Activated naive CD4-positive, alpha-beta T cell treated with anti-CD3 and anti-CD28 coated beads, Interleukin-2, amount 10 ng/mL, durations not matched to agents 7 days and 5 days (primary cell): ENCODE data around the gene LIME1.

Source experiments
- CTCF ChIA-PET: fragments of 350-600 bp; sonication (Branson Sonifier 250); formaldehyde crosslinking; loops from one replicate; lab custom pipeline; 2021; ENCODE audit warnings: antibody characterized with exemption; lab: Charles Lee
- DNase-seq: peaks from one replicate; pipeline ENCODE4 v3.0.0-alpha.2; 2020
- H3K27ac Mint-ChIP-seq: one replicate; pipeline ENCODE4 v1.8.0; 2021; ENCODE audit warnings: mild to moderate bottlenecking, moderate library complexity, mixed read lengths
- H3K27me3 Mint-ChIP-seq: one replicate; pipeline ENCODE4 v1.8.0; 2021; ENCODE audit warnings: mild to moderate bottlenecking, mixed read lengths
- H3K36me3 Mint-ChIP-seq: one replicate; pipeline ENCODE4 v1.8.0; 2021; ENCODE audit warnings: mixed read lengths
- H3K4me1 Mint-ChIP-seq: one replicate; pipeline ENCODE4 v1.8.0; 2021; ENCODE audit warnings: mixed read lengths
- H3K4me3 Mint-ChIP-seq: one replicate; pipeline ENCODE4 v1.8.0; 2021; ENCODE audit warnings: mild to moderate bottlenecking, moderate library complexity, mixed read lengths
- H3K9me3 Mint-ChIP-seq: one replicate; pipeline ENCODE4 v1.8.0; 2021; ENCODE audit warnings: mixed read lengths

The LIME1 gene

GRCh38 chr20:63744158-63744557, 7.7 kb downstream of the LIME1 start:
- H3K36me3 Mint-ChIP-seq = peaks cover 5% of the 10 kb centered on the region
- CTCF ChIA-PET = no interaction called here
- H3K27me3 Mint-ChIP-seq = no peaks in the 10 kb centered on the region
- no peak overlapping the region for H3K4me3 Mint-ChIP-seq
- DNase-seq = no peak
- H3K27ac Mint-ChIP-seq = no peak overlapping the region
- H3K4me1 Mint-ChIP-seq = peaks cover 6% of the 10 kb centered on the region
- H3K9me3 Mint-ChIP-seq = no peaks in the 10 kb centered on the region

DNA sequence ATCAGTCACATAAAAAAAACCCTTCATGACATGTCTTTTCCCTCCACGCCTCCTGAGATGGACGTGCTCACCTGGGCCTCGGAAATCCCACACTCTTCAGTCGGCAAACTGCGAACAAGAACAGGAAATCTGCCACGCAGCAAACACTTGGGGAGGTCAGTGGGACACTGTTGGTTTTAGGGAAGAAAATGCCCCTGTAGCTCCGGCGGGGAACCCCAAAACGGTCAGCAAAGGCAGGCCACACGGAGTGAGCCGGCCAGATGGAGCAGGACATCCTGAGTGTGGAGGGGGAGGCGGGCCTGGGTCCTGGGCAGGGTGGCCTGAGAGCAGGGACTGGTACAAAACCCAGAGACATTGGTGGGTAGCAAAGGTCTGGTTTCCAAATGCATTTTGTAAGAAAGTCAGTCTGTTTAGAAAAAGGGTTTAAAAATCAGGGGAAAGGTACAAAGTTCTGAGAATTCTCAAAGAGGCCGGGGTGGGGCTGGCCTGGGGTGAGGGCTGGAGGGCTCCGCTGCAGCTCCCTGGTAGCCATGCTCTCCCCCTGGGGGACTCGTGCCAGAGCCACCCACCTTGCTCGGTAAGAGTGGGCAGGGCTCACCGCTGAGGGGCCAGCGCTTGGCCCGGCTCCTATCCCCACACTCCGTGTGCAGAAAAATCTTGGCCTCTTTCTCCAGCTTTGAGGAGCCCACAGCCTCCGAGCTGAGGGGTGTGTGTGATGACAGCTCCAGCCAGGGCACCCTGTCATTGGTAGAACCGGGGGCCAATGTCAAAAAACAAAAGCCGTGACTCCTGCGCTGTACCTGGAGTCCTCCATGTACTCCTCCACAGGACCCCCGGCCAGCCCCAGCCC, 8.3 kb downstream of the LIME1 start:
- no peak overlapping the region for H3K27ac Mint-ChIP-seq
- no peak overlapping the region for H3K4me3 Mint-ChIP-seq
- no peak for DNase-seq
- CTCF ChIA-PET = no interaction called here
- no peaks in the 10 kb centered on the region for H3K27me3 Mint-ChIP-seq
- no peaks in the 10 kb centered on the region for H3K9me3 Mint-ChIP-seq
- peaks cover 9% of the 10 kb centered on the region for H3K4me1 Mint-ChIP-seq
- H3K36me3 Mint-ChIP-seq = peaks cover 5% of the 10 kb centered on the region

GRCh38 chr20:63745424-63745805, 9.0 kb downstream of the LIME1 start:
- no peak for DNase-seq
- CTCF ChIA-PET = no interaction called here
- Mint-ChIP-seq H3K36me3 (peaks cover 5% of the 10 kb centered on the region), H3K4me1 (peaks cover 13% of the 10 kb centered on the region), H3K27ac (no peak overlapping the region), H3K9me3 (no peaks in the 10 kb centered on the region), H3K27me3 (no peaks in the 10 kb centered on the region), H3K4me3 (no peak overlapping the region)

DNA sequence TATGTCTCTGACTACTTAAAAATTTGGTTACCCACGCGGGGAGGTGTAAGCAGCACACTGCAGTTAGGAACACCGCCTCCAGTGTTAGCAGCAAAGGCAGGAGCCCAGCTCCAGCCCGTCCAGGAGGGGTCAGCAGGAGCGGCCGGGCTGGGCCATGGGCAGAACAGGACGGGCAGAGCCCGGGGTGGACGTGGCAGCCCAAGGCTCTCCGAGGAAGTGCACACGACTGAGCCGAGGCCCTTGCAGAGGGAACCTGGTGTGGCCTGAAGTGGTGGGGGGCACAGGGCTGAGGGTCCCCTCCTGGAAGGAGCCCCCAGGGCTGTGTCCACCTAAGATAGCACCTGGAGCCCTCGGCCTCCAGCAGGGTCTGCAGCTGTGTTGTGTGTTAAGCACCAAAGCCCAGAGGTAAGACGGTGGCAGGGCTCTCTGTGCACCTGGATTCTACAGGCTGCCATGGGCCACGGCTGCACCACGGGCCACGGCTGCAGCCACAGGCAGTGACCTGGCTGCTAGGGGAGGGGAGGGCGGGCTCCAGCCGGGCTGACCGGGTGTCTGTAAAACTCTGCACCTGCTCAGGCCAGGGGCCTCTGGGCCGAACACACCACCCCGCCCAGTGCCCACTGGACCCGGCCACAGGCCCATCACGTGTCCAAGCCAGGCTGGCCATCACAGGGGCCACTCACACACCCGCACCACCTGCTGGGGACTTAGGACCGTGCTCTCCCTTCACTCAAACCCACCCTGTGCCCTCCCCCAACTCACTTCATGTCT, 9.7 kb downstream of the LIME1 start:
- H3K27me3 Mint-ChIP-seq = no peaks in the 10 kb centered on the region
- H3K4me3 Mint-ChIP-seq = no peak overlapping the region
- H3K9me3 Mint-ChIP-seq = no peaks in the 10 kb centered on the region
- no peak for DNase-seq
- peak overlapping the region; percentile 28 for H3K27ac Mint-ChIP-seq
- CTCF ChIA-PET = no interaction called here
- H3K4me1 Mint-ChIP-seq = peaks cover 20% of the 10 kb centered on the region
- H3K36me3 Mint-ChIP-seq = peaks cover 5% of the 10 kb centered on the region

DNA sequence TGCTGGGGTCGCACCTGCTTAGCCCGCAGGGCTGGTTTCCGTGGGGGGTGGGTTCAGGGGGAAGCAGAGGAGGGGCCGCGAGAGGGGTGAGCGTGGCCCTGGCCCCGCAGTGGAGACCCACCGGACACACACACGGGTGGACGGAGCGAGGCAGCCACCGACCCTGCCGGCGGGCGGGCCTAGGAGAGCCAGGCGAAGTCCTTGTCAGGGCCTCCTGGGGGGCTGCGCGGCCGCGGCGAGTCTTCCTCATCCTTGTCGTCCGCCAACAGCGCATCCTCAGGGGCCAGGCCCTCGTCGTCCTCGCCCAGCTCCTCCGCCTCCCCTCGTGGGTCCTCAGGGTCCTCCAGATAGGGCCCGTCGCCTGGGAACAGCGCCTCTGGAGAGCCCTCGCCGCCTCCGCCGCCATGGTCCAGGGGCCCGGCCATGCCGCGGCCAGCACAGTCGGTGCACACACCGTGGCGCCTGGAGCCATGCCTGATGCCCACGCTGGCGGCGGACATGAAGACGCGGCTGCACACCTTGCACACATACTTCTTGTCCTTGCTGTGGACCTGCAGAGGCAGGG, 10.4 kb downstream of the LIME1 start:
- no peak overlapping the region for H3K4me3 Mint-ChIP-seq
- no peaks in the 10 kb centered on the region for H3K9me3 Mint-ChIP-seq
- H3K27me3 Mint-ChIP-seq = no peaks in the 10 kb centered on the region
- no peak overlapping the region for H3K27ac Mint-ChIP-seq
- no peak for DNase-seq
- peaks cover 5% of the 10 kb centered on the region for H3K36me3 Mint-ChIP-seq
- CTCF ChIA-PET = no interaction called here
- peaks cover 22% of the 10 kb centered on the region for H3K4me1 Mint-ChIP-seq

- peaks cover 5% of the 10 kb centered on the region for H3K36me3 Mint-ChIP-seq
These were observed 11.2 kb downstream of the LIME1 start for GRCh38 chr20:63747622-63748069.

DNA sequence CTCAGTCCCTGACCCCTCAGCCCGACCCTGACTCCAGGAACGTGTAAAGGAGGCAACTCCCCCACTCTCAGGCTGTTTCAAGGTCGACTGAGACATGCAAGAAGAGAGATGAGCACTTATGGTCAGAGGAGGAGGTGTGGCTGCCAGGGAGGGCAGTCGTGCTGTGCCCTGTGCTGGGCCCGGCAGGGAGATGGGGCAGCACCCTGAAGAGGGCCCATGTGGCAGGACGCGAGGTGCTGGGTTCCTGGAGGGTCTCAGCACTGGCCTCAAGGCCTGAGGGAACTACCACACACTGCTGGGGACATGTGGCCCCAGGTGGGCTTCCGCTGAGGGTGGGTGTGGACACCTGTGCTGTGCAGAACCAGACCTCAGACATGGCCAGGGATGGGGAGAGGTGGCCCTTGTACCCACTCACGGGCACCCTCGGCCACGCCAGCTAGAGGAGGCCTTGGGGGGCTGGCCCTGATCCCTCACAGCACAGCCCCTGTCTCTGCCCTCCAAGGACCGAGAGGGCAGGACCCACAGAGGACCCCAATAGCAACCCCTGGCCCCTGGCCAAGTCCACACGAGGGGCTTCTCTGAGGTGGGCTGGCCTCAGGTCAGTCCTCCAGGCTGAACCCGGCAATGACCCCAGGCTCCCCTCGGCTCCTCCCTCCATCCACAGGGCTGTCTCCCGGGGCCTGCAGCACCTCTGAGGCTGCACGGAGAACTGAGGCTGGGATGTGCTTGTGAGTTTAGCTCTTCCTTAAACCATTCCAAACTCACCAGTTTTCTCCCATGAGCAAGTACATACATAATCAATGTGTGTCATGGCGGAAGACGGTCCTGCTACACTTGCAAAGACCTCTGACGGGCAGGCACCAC, 11.8 kb downstream of the LIME1 start:
- peak overlapping the region; percentile 64 for H3K27ac Mint-ChIP-seq
- CTCF ChIA-PET = no interaction called here
- H3K4me3 Mint-ChIP-seq = no peak overlapping the region
- DNase-seq = no peak
- H3K27me3 Mint-ChIP-seq = peaks cover 9% of the 10 kb centered on the region
- peaks cover 5% of the 10 kb centered on the region for H3K36me3 Mint-ChIP-seq
- peaks cover 26% of the 10 kb centered on the region for H3K4me1 Mint-ChIP-seq
- no peaks in the 10 kb centered on the region for H3K9me3 Mint-ChIP-seq

More at GRCh38 chr20:63747622-63748069, 11.2 kb downstream of the LIME1 start:
- DNase-seq = no peak
- no peak overlapping the region for H3K27ac Mint-ChIP-seq
- peaks cover 2% of the 10 kb centered on the region for H3K27me3 Mint-ChIP-seq
- H3K4me1 Mint-ChIP-seq = peaks cover 26% of the 10 kb centered on the region
- H3K4me3 Mint-ChIP-seq = no peak overlapping the region
- H3K9me3 Mint-ChIP-seq = no peaks in the 10 kb centered on the region
- CTCF ChIA-PET = no interaction called here

DNA sequence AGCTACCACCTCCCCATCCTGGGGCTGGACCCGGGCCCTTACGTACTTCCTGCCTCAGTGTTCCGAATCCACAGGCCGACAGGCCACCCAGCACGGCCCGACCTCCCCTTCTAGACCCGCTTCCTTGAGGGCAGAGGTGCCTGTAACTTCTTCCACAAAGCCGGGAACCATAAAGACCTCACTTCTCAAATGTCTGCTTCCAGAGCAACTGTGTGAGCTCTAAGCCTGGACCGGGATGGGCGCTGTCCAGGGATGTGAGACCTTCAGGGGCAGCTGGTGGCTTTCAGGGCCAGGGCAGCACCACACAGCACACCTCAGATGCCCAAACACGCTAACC, 12.4 kb downstream of the LIME1 start:
- H3K4me1 Mint-ChIP-seq = peaks cover 26% of the 10 kb centered on the region
- H3K36me3 Mint-ChIP-seq = peaks cover 1% of the 10 kb centered on the region
- no peak for DNase-seq
- CTCF ChIA-PET = no interaction called here
- no peaks in the 10 kb centered on the region for H3K9me3 Mint-ChIP-seq
- peak overlapping the region; percentile 64 for H3K27ac Mint-ChIP-seq
- H3K4me3 Mint-ChIP-seq = no peak overlapping the region
- H3K27me3 Mint-ChIP-seq = peaks cover 13% of the 10 kb centered on the region

- Mint-ChIP-seq H3K4me3 (no peak overlapping the region), H3K27ac (peak overlapping the region; percentile 95), H3K9me3 (no peaks in the 10 kb centered on the region)
These were observed 13.4 kb downstream of the LIME1 start for GRCh38 chr20:63749597-63750508.

DNA sequence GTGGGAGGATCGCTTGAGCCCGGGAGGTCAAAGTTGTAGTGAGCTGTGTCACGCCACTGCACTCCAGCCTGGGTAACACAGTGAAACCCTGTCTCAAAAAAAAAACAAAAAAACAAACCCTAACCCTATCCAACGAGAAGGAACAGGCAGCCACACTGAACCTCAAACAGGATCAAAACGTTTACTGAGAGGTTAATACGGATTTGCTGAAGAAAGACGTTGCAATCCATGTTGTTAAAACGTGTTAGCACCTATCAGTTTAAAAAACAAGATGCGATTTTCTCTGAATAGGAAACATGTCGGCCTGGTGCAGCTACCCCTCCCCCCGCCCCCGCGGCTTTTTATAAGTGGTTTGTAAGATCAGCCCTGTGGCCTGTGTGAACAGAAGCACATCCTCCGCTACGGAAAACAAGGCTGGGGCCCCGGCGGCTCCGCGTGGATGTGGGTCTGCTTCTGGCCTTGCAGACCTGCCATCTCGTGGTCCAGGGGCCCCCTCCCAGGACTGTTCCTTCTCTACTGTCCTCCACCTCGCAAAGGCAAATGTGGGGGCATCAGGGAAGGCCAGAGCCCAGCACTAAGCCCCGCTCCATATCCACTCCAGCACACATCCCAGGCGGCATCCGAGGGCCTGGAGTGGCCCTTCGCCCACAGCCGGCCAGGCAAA, 14.5 kb downstream of the LIME1 start:
- peak overlapping the region; percentile 22 for H3K4me3 Mint-ChIP-seq
- peaks cover 26% of the 10 kb centered on the region for H3K27me3 Mint-ChIP-seq
- CTCF ChIA-PET = interaction anchor here (1.0 to 2.2 kb wide), 4 partner anchors 10 to 114 kb away, joined by 3 to 7 read pairs (median 4); partner anchors contain the start of gene TPD52L2
- peak overlapping the region; percentile 95 for H3K27ac Mint-ChIP-seq
- peak; percentile 77 for DNase-seq
- H3K4me1 Mint-ChIP-seq = peaks cover 29% of the 10 kb centered on the region
- H3K9me3 Mint-ChIP-seq = no peaks in the 10 kb centered on the region
- no peaks in the 10 kb centered on the region for H3K36me3 Mint-ChIP-seq

More at GRCh38 chr20:63749597-63750508, 13.4 kb downstream of the LIME1 start:
- peaks cover 1% of the 10 kb centered on the region for H3K36me3 Mint-ChIP-seq
- peaks cover 26% of the 10 kb centered on the region for H3K4me1 Mint-ChIP-seq
- CTCF ChIA-PET = interaction anchor here (0.7 to 2.2 kb wide), 5 partner anchors 9 to 334 kb away, joined by 3 to 7 read pairs (median 3); partner anchors contain the start of gene TPD52L2
- no peak for DNase-seq
- peaks cover 19% of the 10 kb centered on the region for H3K27me3 Mint-ChIP-seq

DNA sequence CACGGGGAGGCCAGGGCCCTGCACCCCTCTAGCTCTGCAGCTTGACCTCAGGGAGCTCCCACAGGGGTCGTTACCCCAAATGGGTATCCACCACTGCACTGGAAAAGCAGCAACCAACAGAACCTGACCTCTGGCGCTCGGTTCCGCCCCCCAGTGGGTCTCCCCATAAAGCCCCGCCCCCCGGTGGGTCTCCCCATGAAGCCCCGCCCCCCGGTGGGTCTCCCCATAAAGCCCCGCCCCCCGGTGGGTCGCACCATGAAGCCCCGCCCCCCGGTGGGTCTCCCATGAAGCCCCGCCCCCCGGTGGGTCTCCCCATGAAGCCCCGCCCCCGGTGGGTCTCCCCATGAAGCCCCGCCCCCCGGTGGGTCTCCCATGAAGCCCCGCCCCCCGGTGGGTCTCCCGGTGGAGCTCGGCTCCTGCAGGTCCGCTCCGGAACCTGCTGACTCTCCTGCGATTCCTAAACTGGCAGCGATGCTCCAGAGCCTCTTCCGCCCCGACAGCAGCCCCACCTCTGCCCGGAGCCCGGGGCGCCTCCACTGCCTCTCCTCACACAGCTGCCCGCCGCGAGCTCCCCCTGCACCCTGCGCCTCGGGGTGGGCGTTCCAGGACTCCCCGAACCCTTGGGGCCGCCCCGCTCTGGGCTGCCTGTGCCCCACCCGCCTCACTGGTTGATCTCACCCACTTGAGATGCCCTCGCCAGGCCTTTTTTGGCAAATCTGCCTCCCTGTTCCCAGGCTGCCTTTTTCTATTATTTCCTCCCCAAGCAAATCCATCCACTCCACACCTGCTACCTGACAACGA, 15.2 kb downstream of the LIME1 start:
- CTCF ChIA-PET = interaction anchor here (1.3 to 2.2 kb wide), 2 partner anchors 11 to 35 kb away, joined by 5 to 7 read pairs; no protein-coding TSS in a partner anchor
- peak; percentile 48 for DNase-seq

More for the DNA sequence above, 15.2 kb downstream of the LIME1 start:
- no peaks in the 10 kb centered on the region for H3K9me3 Mint-ChIP-seq
- H3K36me3 Mint-ChIP-seq = no peaks in the 10 kb centered on the region
- peak overlapping the region; percentile 95 for H3K27ac Mint-ChIP-seq
- peaks cover 31% of the 10 kb centered on the region for H3K27me3 Mint-ChIP-seq
- H3K4me3 Mint-ChIP-seq = peak overlapping the region; percentile 33
- H3K4me1 Mint-ChIP-seq = peaks cover 36% of the 10 kb centered on the region
